ENCODE data around the gene AQP12B.

- no peak for TF ChIP-seq GATA3 (IDR thresholded peaks at IDR 0.05; ENCODE audit: low read depth, low read length)
- TF ChIP-seq GATA2 (IDR thresholded peaks at IDR 0.05; ENCODE audit: low read depth, low read length), result no peak
These were observed 36.3 kb downstream of the AQP12B start for GRCh38 chr2:240646176-240646899.

Measured in SH-SY5Y (cell line).